ENCODE data around the gene CDKN1C. TPM values are rescaled to one million over a fixed set of nuclear protein-coding genes. Genes with fewer than 3 reads are reported as not detected.

Gene CDKN1C
- total and polyA plus RNA-seq, 2 of the 8 experiments (the other 6 are each of a cell fraction or from before 2014, with no cell fraction given) = 12.8 to 14.1 TPM

GRCh38 chr11:2855162-2855561 is 30.4 kb downstream of the CDKN1C start (continued):
- no peak for TF ChIP-seq ATF2 (IDR thresholded peaks at IDR 0.05; ENCODE audit: low read length)
- TF ChIP-seq TCF12 (IDR thresholded peaks at IDR 0.05; ENCODE audit: low read depth, low read length) = no peak

Data from H1 (cell line).